ENCODE data around the gene TMSB10. TPM values are rescaled to one million over a fixed set of nuclear protein-coding genes. Genes with fewer than 3 reads are reported as not detected.

The TMSB10 gene
- total RNA-seq, 1 experiment from 2014 or later: 869 TPM

DNA sequence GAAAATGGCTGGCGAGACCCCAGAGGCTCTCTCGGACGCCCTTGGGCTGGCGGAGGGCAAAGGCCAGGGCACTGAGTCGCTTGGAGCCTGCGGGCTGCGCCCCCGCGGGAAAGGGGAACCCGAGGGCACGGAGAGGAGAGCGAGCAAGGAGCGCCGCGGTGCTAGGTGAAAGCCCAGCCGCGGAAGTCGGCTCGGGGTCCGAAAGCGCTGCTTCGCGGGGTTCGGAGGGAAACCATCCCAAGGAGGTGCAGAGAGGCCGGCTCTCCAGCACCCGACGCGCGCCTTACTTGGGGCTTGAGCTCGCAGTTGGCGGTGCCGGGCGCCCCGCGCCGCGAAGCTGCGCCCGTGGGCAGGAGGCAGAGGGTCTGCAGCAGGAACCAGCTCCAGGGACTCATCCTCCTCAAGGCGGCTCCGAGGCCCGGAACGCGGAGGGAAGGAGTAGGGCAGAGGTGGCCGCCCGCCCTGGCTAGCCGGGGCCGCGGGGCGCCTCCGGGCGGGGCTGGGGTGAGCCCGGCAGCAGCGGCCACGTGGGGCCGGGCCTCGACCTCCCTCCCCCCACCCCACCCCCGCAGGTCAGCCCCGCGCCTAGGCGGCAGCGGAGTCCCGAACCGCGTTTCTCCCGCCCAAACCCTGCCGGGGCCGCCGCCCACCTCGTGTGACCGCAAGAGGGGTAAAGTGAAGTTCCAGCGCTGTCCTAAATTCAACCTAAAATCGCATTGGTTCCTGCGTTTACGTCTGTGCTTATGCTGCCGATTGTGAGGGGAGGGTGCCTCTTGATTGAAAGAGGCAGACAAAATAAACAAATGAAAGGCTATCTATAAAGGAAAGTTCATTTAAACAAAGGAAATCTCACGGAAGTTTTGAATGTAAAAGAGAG is 24.6 kb upstream of the TMSB10 start, which contains the start of gene TRABD2A:
TRABD2A (minus strand) TSS at position 440 of the 877 bp plus-strand sequence; CDS start at position 395, 45 bp downstream.
- no peaks in the 10 kb centered on the region for H3K36me3 Mint-ChIP-seq
- ATAC-seq: peak; percentile 56
- ChIA-PET POLR2A (interaction anchor here (0.8 to 1.6 kb wide), 2 partner anchors 19 to 26 kb away, joined by 3 to 5 read pairs; no protein-coding TSS in a partner anchor), CTCF (interaction anchor here (1.0 to 4.3 kb wide), 7 partner anchors 11 to 139 kb away, joined by 3 to 62 read pairs (median 15); no protein-coding TSS in a partner anchor)
- H3K4me1 Mint-ChIP-seq: peaks cover 10% of the 10 kb centered on the region
- peak within 1 kb of the TSS; percentile 87 for H3K4me3 Mint-ChIP-seq
- no peaks in the 10 kb centered on the region for H3K9me3 Mint-ChIP-seq
- peaks cover 97% of the 10 kb centered on the region for H3K27me3 Mint-ChIP-seq (ENCODE audit: low read depth)
- DNase-seq (ENCODE audit: low spot score): peak; percentile 67
- no peak within 1 kb of the TSS for H3K27ac Mint-ChIP-seq
- TF ChIP-seq, protein P1, sequence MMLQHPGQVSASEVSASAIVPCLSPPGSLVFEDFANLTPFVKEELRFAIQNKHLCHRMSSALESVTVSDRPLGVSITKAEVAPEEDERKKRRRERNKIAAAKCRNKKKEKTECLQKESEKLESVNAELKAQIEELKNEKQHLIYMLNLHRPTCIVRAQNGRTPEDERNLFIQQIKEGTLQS (CRISPR knock-in tag; conservative IDR thresholded peaks at IDR 0.05): no peak
- TF ChIP-seq ELF4 (CRISPR knock-in tag; IDR thresholded peaks at IDR 0.05; ENCODE audit: low read depth): 0 out of 2 replicates have a peak, but pooled peaks have one; percentile 42
- no peak for TF ChIP-seq ZNF232 (CRISPR knock-in tag; IDR thresholded peaks at IDR 0.05)
- TF ChIP-seq TEAD4 (CRISPR knock-in tag; IDR thresholded peaks at IDR 0.05): no peak
- TF ChIP-seq ZNF138 (CRISPR knock-in tag; conservative IDR thresholded peaks at IDR 0.05): no peak
- TF ChIP-seq NFE2L1 (CRISPR knock-in tag; IDR thresholded peaks at IDR 0.05): no peak
- TF ChIP-seq, protein P2, sequence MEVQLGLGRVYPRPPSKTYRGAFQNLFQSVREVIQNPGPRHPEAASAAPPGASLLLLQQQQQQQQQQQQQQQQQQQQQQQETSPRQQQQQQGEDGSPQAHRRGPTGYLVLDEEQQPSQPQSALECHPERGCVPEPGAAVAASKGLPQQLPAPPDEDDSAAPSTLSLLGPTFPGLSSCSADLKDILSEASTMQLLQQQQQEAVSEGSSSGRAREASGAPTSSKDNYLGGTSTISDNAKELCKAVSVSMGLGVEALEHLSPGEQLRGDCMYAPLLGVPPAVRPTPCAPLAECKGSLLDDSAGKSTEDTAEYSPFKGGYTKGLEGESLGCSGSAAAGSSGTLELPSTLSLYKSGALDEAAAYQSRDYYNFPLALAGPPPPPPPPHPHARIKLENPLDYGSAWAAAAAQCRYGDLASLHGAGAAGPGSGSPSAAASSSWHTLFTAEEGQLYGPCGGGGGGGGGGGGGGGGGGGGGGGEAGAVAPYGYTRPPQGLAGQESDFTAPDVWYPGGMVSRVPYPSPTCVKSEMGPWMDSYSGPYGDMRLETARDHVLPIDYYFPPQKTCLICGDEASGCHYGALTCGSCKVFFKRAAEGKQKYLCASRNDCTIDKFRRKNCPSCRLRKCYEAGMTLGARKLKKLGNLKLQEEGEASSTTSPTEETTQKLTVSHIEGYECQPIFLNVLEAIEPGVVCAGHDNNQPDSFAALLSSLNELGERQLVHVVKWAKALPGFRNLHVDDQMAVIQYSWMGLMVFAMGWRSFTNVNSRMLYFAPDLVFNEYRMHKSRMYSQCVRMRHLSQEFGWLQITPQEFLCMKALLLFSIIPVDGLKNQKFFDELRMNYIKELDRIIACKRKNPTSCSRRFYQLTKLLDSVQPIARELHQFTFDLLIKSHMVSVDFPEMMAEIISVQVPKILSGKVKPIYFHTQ (CRISPR knock-in tag; IDR thresholded peaks at IDR 0.05): no peak
- TF ChIP-seq, protein P3, sequence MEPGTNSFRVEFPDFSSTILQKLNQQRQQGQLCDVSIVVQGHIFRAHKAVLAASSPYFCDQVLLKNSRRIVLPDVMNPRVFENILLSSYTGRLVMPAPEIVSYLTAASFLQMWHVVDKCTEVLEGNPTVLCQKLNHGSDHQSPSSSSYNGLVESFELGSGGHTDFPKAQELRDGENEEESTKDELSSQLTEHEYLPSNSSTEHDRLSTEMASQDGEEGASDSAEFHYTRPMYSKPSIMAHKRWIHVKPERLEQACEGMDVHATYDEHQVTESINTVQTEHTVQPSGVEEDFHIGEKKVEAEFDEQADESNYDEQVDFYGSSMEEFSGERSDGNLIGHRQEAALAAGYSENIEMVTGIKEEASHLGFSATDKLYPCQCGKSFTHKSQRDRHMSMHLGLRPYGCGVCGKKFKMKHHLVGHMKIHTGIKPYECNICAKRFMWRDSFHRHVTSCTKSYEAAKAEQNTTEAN (CRISPR knock-in tag; IDR thresholded peaks at IDR 0.05): no peak
- TF ChIP-seq RELA (CRISPR knock-in tag; IDR thresholded peaks at IDR 0.05; ENCODE audit: borderline replicate concordance): no peak
- TF ChIP-seq, protein P4, sequence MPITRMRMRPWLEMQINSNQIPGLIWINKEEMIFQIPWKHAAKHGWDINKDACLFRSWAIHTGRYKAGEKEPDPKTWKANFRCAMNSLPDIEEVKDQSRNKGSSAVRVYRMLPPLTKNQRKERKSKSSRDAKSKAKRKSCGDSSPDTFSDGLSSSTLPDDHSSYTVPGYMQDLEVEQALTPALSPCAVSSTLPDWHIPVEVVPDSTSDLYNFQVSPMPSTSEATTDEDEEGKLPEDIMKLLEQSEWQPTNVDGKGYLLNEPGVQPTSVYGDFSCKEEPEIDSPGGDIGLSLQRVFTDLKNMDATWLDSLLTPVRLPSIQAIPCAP (CRISPR knock-in tag; IDR thresholded peaks at IDR 0.05): no peak
- no peak for TF ChIP-seq OVOL2 (CRISPR knock-in tag; IDR thresholded peaks at IDR 0.05; ENCODE audit: borderline replicate concordance)
- TF ChIP-seq, protein P5, sequence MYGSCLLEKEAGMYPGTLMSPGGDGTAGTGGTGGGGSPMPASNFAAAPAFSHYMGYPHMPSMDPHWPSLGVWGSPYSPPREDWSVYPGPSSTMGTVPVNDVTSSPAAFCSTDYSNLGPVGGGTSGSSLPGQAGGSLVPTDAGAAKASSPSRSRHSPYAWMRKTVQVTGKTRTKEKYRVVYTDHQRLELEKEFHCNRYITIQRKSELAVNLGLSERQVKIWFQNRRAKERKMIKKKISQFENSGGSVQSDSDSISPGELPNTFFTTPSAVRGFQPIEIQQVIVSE (CRISPR knock-in tag; IDR thresholded peaks at IDR 0.05; ENCODE audit: borderline replicate concordance): no peak
- TF ChIP-seq, protein P6, sequence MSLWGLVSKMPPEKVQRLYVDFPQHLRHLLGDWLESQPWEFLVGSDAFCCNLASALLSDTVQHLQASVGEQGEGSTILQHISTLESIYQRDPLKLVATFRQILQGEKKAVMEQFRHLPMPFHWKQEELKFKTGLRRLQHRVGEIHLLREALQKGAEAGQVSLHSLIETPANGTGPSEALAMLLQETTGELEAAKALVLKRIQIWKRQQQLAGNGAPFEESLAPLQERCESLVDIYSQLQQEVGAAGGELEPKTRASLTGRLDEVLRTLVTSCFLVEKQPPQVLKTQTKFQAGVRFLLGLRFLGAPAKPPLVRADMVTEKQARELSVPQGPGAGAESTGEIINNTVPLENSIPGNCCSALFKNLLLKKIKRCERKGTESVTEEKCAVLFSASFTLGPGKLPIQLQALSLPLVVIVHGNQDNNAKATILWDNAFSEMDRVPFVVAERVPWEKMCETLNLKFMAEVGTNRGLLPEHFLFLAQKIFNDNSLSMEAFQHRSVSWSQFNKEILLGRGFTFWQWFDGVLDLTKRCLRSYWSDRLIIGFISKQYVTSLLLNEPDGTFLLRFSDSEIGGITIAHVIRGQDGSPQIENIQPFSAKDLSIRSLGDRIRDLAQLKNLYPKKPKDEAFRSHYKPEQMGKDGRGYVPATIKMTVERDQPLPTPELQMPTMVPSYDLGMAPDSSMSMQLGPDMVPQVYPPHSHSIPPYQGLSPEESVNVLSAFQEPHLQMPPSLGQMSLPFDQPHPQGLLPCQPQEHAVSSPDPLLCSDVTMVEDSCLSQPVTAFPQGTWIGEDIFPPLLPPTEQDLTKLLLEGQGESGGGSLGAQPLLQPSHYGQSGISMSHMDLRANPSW (CRISPR knock-in tag; conservative IDR thresholded peaks at IDR 0.05; ENCODE audit: low read depth): no peak
- TF ChIP-seq KAT7 (CRISPR knock-in tag; IDR thresholded peaks at IDR 0.05; ENCODE audit: borderline replicate concordance): no peak
- TF ChIP-seq ESRRA (CRISPR knock-in tag; IDR thresholded peaks at IDR 0.05; ENCODE audit: borderline replicate concordance): no peak
- no peak for TF ChIP-seq NR3C1 (CRISPR knock-in tag; conservative IDR thresholded peaks at IDR 0.05; ENCODE audit: low read depth)
- TF ChIP-seq EMX1 (CRISPR knock-in tag; IDR thresholded peaks at IDR 0.05): no peak
- no peak for TF ChIP-seq CBFB (CRISPR knock-in tag; IDR thresholded peaks at IDR 0.05; ENCODE audit: low read depth)
- TF ChIP-seq ZNF396 (CRISPR knock-in tag; IDR thresholded peaks at IDR 0.05; ENCODE audit: borderline replicate concordance): no peak
- TF ChIP-seq, protein P7, sequence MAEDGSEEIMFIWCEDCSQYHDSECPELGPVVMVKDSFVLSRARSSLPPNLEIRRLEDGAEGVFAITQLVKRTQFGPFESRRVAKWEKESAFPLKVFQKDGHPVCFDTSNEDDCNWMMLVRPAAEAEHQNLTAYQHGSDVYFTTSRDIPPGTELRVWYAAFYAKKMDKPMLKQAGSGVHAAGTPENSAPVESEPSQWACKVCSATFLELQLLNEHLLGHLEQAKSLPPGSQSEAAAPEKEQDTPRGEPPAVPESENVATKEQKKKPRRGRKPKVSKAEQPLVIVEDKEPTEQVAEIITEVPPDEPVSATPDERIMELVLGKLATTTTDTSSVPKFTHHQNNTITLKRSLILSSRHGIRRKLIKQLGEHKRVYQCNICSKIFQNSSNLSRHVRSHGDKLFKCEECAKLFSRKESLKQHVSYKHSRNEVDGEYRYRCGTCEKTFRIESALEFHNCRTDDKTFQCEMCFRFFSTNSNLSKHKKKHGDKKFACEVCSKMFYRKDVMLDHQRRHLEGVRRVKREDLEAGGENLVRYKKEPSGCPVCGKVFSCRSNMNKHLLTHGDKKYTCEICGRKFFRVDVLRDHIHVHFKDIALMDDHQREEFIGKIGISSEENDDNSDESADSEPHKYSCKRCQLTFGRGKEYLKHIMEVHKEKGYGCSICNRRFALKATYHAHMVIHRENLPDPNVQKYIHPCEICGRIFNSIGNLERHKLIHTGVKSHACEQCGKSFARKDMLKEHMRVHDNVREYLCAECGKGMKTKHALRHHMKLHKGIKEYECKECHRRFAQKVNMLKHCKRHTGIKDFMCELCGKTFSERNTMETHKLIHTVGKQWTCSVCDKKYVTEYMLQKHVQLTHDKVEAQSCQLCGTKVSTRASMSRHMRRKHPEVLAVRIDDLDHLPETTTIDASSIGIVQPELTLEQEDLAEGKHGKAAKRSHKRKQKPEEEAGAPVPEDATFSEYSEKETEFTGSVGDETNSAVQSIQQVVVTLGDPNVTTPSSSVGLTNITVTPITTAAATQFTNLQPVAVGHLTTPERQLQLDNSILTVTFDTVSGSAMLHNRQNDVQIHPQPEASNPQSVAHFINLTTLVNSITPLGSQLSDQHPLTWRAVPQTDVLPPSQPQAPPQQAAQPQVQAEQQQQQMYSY (CRISPR knock-in tag; IDR thresholded peaks at IDR 0.05): no peak
- peak; percentile 42; the same call in 1 of the 2 replicates for TF ChIP-seq ETV6 (CRISPR knock-in tag; IDR thresholded peaks at IDR 0.05)
- TF ChIP-seq, protein P8, sequence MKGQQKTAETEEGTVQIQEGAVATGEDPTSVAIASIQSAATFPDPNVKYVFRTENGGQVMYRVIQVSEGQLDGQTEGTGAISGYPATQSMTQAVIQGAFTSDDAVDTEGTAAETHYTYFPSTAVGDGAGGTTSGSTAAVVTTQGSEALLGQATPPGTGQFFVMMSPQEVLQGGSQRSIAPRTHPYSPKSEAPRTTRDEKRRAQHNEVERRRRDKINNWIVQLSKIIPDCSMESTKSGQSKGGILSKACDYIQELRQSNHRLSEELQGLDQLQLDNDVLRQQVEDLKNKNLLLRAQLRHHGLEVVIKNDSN (CRISPR knock-in tag; IDR thresholded peaks at IDR 0.05): no peak; the same call in 1 of the 2 replicates
- TF ChIP-seq ZNF219 (CRISPR knock-in tag; IDR thresholded peaks at IDR 0.05; ENCODE audit: borderline replicate concordance): no peak
- TF ChIP-seq ZNF416 (CRISPR knock-in tag; IDR thresholded peaks at IDR 0.05): no peak
